AG08396 (cell line): Measurements from ENCODE around the gene VAPB.

ENCODE experiments used
- DNase-seq: peaks from one replicate; pipeline ENCODE4 v3.0.0; 2012; ENCODE audit warnings: low spot score, mixed read lengths

The VAPB gene

DNA sequence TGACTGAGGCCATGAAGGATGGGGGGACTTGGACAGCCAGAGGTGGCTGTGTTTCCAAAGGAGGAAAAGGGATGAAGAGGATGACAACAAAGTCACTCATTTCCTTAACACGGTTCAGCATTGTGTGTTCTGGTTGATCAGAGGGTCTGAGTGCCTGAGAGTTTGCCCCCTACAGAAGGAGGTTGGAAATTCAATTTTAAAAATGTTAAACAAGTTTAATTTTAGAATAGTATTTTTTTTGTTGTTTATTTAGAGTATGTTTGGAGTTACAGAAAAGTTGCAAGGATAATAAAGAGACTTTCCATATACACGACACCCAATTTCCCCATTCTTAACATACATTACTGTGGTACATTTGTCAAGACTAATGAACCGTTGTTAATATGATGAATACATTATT lies 10.3 kb upstream of the VAPB start:
- no peak for DNase-seq

DNA sequence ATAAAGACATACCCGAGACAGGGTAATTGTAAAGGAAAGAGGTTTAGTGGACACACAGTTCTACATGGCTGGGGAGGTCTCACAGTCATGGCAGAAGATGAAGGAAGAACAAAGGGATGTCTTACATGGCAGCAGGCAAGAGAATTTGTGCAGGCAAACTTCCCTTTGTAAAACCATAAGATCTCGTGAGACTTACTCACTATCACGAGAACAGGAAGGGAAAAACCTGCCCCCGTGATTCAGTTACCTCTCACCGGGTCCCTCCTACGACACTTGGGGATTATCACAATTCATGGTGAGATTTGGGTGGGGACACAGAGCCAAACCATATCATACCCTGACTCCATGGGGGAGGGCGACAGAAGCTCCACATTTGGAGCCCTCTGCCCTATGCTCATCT lies 7.4 kb upstream of the VAPB start:
- DNase-seq, result no peak

- DNase-seq, result no peak
These were observed 6.9 kb upstream of the VAPB start for GRCh38 chr20:58382096-58382495.

DNA sequence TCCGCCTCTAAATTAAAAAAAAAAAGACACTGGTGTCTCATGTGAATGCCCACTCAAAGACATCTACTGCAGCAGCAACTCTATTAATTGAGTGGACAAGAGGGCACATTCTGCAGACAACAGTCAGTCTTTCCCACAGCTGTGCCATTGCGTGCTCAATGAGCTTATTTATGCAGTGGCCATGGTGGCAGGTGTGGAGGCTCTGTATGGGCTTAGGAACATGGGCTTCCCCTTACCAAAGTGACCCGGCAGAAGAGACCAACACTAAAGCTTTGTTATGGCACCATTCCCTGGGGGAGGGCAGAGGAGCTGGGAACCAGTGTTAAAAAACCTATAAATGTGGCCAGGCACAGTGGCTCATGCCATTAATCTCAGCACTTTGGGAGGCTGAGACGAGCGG lies 4.2 kb upstream of the VAPB start:
- no peak for DNase-seq

DNA sequence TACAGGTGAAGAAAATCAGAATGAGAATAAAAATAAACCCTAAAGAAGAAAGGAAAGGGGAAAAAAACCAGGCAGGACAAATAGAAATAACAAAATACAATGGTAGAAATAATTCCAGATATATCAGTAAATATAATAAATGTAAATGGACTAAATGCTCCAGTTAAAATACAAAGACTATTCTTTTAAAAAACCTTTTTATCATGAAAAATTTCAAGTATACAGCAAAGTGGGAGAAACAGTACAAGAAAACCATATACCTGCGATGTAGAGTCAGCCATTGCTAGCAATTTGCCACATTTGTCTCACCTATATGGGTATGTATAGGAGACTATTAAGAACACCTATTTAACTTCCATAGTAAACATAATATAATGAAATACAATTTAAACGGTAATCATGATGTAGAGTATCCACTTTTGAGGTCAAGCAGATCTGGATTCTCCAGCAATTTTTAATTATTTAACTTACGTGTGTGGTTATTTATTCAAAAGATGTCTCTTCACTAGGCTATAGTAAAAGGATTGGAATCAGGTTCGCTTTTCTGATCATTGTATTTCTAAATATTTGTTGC lies 914 bp upstream of the VAPB start:
- DNase-seq, result no peak

DNA sequence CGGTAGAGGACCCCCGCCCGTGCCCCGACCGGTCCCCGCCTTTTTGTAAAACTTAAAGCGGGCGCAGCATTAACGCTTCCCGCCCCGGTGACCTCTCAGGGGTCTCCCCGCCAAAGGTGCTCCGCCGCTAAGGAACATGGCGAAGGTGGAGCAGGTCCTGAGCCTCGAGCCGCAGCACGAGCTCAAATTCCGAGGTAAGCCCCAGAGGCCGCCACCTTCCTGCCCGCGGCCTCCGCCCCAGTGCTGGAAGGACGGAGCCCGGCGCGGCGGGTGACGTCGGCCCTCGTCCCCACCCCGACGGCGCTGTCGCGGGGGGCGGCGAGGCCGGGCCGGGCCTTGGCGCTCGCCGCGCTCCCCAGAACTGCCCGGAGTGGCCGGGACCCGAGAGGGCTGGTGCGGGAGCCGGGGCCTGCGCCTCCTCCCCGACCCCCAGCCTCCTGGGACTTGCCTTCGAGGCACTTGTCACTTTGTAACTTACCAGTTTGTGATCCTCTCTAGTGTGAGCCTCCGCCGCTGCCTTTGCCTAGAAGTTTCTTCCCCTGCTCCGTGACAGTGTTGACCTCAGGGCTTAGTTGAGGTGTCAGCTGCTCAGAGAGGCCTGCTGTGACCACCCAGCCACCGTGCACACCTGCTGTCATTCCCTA lies 417 bp downstream of the VAPB start:
- DNase-seq, result peak; percentile 71

GRCh38 chr20:58389968-58390658 lies 1.1 kb downstream of the VAPB start:
- DNase-seq, result no peak

DNA sequence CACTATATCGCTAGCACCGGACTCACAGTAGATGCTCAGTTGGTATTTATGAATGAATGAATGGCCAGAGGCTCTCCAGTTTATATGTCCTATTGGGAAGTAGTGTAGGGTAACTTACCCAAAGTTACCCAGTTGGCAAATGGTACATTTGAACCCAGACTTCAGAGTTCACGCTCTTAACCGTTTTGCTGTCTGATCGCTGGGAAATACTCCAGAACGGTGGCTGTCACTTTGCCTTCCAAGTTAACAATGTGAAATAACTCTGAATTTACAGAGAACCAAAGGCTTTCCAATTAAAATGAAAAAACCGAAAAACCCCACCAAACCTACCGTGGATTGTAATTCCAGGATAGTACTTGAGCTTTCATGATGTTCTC lies 1.6 kb downstream of the VAPB start:
- DNase-seq, result no peak

- DNase-seq, result no peak
These were observed 3.3 kb downstream of the VAPB start for GRCh38 chr20:58392286-58392685.

GRCh38 chr20:58393299-58393698 lies 4.3 kb downstream of the VAPB start:
- no peak for DNase-seq

DNA sequence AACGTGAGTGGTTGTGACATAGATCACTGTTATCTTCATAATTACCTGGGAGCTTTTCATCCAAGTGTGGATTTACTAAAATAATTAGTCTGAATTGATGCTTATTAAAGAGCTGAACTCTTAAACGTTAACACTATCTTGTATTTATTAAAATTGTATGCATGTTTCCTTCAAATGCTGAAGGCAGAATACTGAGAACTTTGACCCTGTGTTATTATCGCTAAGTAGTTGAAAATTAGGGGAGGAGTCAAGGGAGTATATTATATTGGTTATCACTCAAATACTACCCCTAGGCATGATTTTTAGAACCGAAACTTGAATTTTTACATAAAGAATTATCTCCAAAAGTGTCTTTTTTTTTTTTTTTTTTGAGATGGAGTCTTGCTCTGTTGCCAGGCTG lies 5.8 kb downstream of the VAPB start:
- DNase-seq, result no peak

DNA sequence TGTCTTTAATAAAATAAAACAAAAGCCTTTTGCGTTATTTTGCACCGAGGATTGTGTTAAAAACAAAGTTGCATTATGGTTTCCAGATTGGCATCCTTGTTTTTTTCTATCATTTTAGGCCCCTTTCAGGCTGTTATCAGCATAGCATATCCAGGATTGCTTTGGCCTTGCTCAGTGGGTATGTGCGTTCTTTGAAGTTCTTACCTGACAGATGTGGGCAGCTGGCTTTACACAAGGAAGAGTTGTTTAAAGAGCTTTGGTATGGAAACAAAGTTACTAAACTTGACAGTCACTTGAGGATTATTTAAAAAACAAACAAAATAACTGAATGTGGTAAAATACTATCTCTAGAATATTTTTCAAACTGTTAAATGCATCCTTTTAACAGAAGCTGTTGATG lies 6.6 kb downstream of the VAPB start:
- DNase-seq, result no peak

- DNase-seq, result no peak
These were observed 8.4 kb downstream of the VAPB start for GRCh38 chr20:58397429-58397828.

GRCh38 chr20:58398254-58398653 lies 9.2 kb downstream of the VAPB start:
- no peak for DNase-seq

DNA sequence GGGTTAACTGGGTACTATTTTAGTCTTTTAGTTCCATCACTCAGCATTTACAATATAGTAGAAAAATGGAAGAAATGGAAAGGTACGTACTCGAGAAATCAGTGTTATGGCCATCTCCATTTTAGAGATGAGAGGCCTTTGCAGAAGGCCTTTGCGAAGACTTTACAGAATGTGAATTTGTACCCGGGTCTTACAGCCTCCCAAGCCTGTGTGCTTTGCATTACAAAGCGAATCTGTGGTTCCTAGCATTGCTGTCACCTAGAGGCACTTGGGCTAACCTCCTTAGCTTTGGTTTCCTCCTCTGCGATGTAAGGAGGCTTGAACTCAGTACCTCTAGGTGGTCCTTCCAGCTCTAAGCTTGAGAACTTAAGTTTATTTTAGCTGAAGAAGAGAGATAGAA lies 10.9 kb downstream of the VAPB start:
- no peak for DNase-seq

- no peak for DNase-seq
These were observed 12.1 kb downstream of the VAPB start for GRCh38 chr20:58401162-58401561.

GRCh38 chr20:58402305-58402704 lies 13.3 kb downstream of the VAPB start:
- no peak for DNase-seq

DNA sequence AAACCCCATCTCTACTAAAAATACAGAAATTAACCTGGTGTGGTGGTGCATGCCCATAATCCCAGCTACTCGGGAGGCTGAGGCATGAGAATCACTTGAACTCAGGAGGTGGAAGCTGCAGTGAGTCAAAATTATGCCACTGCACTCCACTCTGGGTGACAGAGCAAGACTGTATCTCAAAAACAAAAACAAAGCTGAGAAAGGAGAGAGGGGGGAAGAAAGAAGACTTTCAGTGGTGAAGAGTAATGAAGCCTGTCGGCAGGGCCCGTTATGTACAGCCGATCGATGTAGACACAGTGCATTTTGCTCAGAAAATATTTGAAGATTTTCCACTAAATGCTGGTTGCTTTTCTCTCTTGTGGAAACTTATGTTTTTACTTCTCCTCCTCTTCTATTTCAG lies 13.8 kb downstream of the VAPB start:
- DNase-seq, result no peak

GRCh38 chr20:58403272-58403671 lies 14.2 kb downstream of the VAPB start:
- no peak for DNase-seq

DNA sequence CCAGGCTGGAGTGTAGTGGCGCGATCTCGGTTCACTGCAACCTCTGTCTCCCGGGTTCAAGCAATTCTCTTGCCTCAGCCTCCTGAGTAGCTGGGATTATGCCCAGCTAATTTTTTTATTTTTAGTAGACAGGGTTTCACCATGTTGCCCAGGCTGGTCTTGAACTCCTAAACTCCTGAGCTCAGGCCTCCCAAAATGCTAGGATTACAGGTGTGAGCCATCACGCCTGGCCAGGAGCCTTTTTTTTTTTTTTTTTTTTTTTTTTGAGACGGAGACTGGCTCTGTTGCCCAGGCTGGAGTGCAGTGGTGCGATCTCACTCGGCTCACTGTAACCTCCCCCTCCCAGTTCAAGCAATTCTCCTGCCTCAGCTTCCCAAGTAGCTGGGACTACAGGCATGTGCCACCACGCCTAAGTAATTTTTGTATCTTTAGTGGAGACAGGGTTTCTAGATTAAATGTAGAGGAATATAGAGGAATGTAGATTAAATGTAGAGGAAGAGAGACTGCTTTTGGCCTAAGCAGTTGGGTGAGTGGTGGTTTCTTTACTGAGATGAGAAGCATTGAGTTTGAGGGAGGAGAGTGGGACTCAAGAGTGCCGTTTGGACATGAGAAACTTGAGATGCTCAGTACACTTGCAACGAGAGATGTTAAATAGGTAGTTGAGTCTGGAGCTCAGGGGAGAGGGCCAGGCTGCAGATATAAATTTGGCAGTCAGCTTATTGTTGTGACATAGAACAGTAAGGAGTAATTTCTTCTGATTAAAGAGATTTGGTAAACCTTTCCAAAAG lies 16.7 kb downstream of the VAPB start:
- no peak for DNase-seq

DNA sequence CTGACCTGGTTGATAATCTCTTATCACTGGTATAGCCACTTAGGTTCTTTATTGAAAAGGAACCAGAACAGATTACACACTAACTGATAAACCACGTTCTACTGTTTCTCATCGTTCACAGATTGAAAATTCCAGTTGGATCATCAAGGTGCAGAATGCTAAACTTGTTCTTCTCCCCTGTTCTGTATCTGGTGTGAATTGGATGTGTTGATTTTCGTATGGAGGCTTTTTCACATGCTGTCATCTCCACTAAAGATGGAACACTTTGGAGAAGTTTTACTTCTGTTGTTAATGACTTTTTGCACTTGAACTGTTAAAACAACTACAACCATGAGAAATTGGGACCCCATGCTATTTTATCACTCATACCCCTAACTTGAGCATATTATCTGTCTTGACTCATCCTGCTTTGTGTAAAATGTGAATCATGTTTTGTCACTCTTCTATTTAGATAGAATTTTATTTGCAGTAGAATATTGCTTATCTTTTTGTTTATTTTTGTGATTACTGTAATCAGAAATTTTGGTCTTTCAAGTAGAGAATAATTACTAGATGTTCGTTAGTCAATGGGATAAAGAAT lies 17.5 kb downstream of the VAPB start:
- DNase-seq, result no peak

DNA sequence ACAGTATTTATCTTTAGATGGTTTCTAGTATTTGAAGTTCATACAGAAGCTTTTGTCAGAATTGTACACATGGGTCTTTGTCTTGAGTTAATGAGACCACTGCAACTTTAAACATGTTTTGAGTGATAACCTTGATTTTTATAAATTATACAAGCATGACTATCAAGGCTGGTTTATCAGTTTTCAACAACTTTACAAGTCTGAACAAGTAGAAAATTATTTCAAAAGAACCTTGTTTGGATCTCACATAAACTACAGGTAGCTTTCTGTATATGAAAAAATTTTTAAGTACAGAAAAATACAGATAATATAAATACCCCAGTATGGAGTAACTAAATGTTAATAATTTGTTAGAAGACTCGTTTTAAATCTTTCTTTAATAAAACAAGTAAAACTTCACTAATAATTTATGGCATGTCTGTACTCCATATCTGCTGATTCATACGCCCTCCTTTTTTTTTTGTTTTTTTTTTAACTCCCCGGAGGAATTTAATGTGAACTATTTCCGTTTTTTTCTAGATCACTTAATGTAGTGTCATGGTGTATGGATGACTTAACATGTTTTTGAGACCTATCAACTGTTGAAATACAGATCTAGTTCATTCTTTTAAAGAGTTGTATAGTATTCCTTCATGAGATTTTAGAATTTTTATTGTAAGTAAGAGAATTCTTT lies 18.3 kb downstream of the VAPB start:
- DNase-seq, result no peak
